HFF-Myc (cell line): ENCODE measurements around the gene C13orf46.

Experiments
- DNase-seq: peaks from one replicate; pipeline ENCODE4 v3.0.0-alpha.2; 2011; ENCODE audit warnings: low read depth; ENCODE audit errors: extremely low read depth
- H3K4me3 ChIP-seq: replicated peaks from 2 replicates; pipeline ENCODE4 v1.5.1; 2011; ENCODE audit warnings: low read depth, mild to moderate bottlenecking, control low read depth, low read length
- CTCF ChIP-seq: IDR thresholded peaks from 2 replicates; pipeline ENCODE4 v1.5.1; 2012; ENCODE audit warnings: mild to moderate bottlenecking, low read depth, low read length, control low read depth; ENCODE audit errors: missing control alignments

Gene C13orf46

GRCh38 chr13:114010401-114011101 lies 36.7 kb upstream of the C13orf46 start:
- no peak for DNase-seq
- H3K4me3 ChIP-seq = no peak overlapping the region
- no peak for TF ChIP-seq CTCF

GRCh38 chr13:114009590-114010400 lies 35.9 kb upstream of the C13orf46 start:
- no peak overlapping the region for H3K4me3 ChIP-seq
- TF ChIP-seq CTCF = no peak
- DNase-seq = no peak

- DNase-seq = no peak
- H3K4me3 ChIP-seq = no peak overlapping the region
- TF ChIP-seq CTCF = no peak
Measured at GRCh38 chr13:114008964-114009589, 35.2 kb upstream of the C13orf46 start.

GRCh38 chr13:114007566-114007965 lies 33.7 kb upstream of the C13orf46 start:
- no peak overlapping the region for H3K4me3 ChIP-seq
- no peak for DNase-seq
- TF ChIP-seq CTCF = no peak

- TF ChIP-seq CTCF = no peak
- DNase-seq = no peak
- H3K4me3 ChIP-seq = no peak overlapping the region
Measured at GRCh38 chr13:114005206-114005724, 31.4 kb upstream of the C13orf46 start.

GRCh38 chr13:114004420-114005205 lies 30.7 kb upstream of the C13orf46 start:
- TF ChIP-seq CTCF = no peak
- no peak for DNase-seq
- H3K4me3 ChIP-seq = no peak overlapping the region
